GM13976 (cell line): Measurements from ENCODE around the gene SERPINA3.

Experiments
- DNase-seq: peaks from one replicate; pipeline ENCODE4 v3.0.0; 2012; ENCODE audit warnings: low spot score
- in situ Hi-C: fragments of 300-500 bp; cut with MboI; formaldehyde crosslinking; loops from one replicate; pipeline ENCODE4 v1.12.0; 2022; ENCODE audit warnings: low sequenced_read_pairs, mixed read lengths, inconsistent platforms; ENCODE audit not compliant: unreplicated experiment
- TF ChIP-seq, protein P1 (sequence below): IDR thresholded peaks from 2 replicates; pipeline ENCODE4 v1.5.1; 2012; ENCODE audit warnings: borderline replicate concordance, mild to moderate bottlenecking; ENCODE audit not compliant: insufficient read depth; ENCODE audit errors: extremely low read depth, missing control alignments, control extremely low read depth

Gene SERPINA3

DNA sequence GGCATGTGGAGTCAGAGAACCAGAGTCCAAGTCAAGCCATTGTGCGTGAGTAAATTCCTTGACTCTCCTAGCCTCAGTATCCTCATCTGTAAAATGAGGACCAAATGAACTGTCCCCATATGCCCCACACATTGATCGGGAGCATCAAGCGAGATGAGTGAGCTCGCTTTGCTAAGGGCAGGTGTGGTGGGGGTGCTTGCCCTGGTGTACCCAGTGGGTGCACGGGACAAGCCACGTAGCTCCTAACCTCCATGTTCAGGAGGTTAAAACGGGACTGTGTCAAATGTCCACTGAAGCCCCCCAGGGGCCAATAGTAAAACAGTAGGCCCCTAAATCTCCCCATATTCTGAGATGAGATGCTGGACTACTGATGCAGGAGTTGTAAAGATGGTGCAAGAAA lies 60.9 kb downstream of the SERPINA3 start:
- TF ChIP-seq, protein P1, sequence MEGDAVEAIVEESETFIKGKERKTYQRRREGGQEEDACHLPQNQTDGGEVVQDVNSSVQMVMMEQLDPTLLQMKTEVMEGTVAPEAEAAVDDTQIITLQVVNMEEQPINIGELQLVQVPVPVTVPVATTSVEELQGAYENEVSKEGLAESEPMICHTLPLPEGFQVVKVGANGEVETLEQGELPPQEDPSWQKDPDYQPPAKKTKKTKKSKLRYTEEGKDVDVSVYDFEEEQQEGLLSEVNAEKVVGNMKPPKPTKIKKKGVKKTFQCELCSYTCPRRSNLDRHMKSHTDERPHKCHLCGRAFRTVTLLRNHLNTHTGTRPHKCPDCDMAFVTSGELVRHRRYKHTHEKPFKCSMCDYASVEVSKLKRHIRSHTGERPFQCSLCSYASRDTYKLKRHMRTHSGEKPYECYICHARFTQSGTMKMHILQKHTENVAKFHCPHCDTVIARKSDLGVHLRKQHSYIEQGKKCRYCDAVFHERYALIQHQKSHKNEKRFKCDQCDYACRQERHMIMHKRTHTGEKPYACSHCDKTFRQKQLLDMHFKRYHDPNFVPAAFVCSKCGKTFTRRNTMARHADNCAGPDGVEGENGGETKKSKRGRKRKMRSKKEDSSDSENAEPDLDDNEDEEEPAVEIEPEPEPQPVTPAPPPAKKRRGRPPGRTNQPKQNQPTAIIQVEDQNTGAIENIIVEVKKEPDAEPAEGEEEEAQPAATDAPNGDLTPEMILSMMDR = no peak
- in situ Hi-C loops = no loop called here
- DNase-seq = no peak
